Hypothalamus (tissue), 51 donors: ENCODE measurements around the gene CMTM4.

Experiments used
- DNase-seq, 51 donors: peaks; one replicate each; lab custom pipeline; 2025; lab: John Stamatoyannopoulos, UW

Gene CMTM4

GRCh38 chr16:66677836-66678235 lies 18.7 kb downstream of the CMTM4 start:
- DNase-seq: no peak

- DNase-seq: peak in 27 of 51 donors; percentile 10 to 73 (median 33)
These were observed 19.4 kb downstream of the CMTM4 start for GRCh38 chr16:66677179-66677578.

- no peak for DNase-seq
These were observed 19.9 kb downstream of the CMTM4 start for GRCh38 chr16:66676599-66676998.

GRCh38 chr16:66673691-66674090 lies 22.9 kb downstream of the CMTM4 start:
- DNase-seq: no peak

- no peak for DNase-seq
These were observed 25.7 kb downstream of the CMTM4 start for GRCh38 chr16:66670691-66671388.

- no peak for DNase-seq
These were observed 27.6 kb downstream of the CMTM4 start for GRCh38 chr16:66668777-66669444.

- DNase-seq: no peak
These were observed 28.6 kb downstream of the CMTM4 start for GRCh38 chr16:66667944-66668343.

- peak in 15 of 51 donors; percentile 6 to 71 (median 29) for DNase-seq
These were observed 33.9 kb downstream of the CMTM4 start for GRCh38 chr16:66662445-66663194.

GRCh38 chr16:66661671-66662346 lies 34.7 kb downstream of the CMTM4 start:
- peak in 2 of 51 donors; percentile 18 to 31 for DNase-seq

- DNase-seq: no peak
These were observed 35.4 kb downstream of the CMTM4 start for GRCh38 chr16:66661210-66661560.

- peak in 42 of 51 donors; percentile 6 to 72 (median 42) for DNase-seq
These were observed 35.9 kb downstream of the CMTM4 start for GRCh38 chr16:66660422-66661209.

GRCh38 chr16:66658860-66659190 lies 37.7 kb downstream of the CMTM4 start:
- no peak for DNase-seq

GRCh38 chr16:66658143-66658859 lies 38.2 kb downstream of the CMTM4 start:
- no peak for DNase-seq

GRCh38 chr16:66656547-66656946 lies 40.0 kb downstream of the CMTM4 start:
- no peak for DNase-seq

- no peak for DNase-seq
These were observed 42.8 kb downstream of the CMTM4 start for GRCh38 chr16:66653581-66654350.

GRCh38 chr16:66652661-66653360 lies 43.7 kb downstream of the CMTM4 start:
- no peak for DNase-seq

GRCh38 chr16:66651965-66652364 lies 44.6 kb downstream of the CMTM4 start:
- DNase-seq: no peak

GRCh38 chr16:66651474-66651765 lies 45.1 kb downstream of the CMTM4 start:
- no peak for DNase-seq
